A673 (cell line): ENCODE results near the gene HELZ. TPM values are rescaled to one million over a fixed set of nuclear protein-coding genes. Genes with fewer than 3 reads are reported as not detected.

ENCODE experiments used
- BruUV-seq: library from RNA; stranded (reverse); fragments of 400-500 nt; replicated peaks from 2 replicates; lab custom pipeline; 2021; lab: Mats Ljungman, UMichigan
- CTCF ChIA-PET: fragments of 300-600 bp; sonication (Branson Sonifier 250); formaldehyde crosslinking; loops from one replicate; lab custom pipeline; 2022; ENCODE audit warnings: antibody characterized with exemption; lab: Charles Lee
- POLR2A ChIA-PET: fragments of 300-600 bp; sonication (Branson Sonifier 250); formaldehyde crosslinking; loops from one replicate; lab custom pipeline; 2022; ENCODE audit warnings: antibody characterized with exemption; ENCODE audit not compliant: low non-redundant PET; lab: Charles Lee
- DNase-seq: peaks from one replicate; pipeline ENCODE4 v3.0.0-alpha.2; 2015; ENCODE audit warnings: low spot score
- H3K27ac ChIP-seq: fragments of 200-600 bp; sonication (generic); 2 replicates; pipeline ENCODE4 v1.5.1; 2016; ENCODE audit warnings: mixed run types, low read depth, mild to moderate bottlenecking, mixed read lengths, antibody characterized with exemption, low read length; ENCODE audit not compliant: poor library complexity, severe bottlenecking
- H3K27me3 ChIP-seq: fragments of 200-600 bp; sonication (generic); replicated peaks from 2 replicates; pipeline ENCODE4 v1.6.1; 2017; ENCODE audit warnings: mixed run types, low read depth, mild to moderate bottlenecking, mixed read lengths, antibody characterized with exemption, low read length; ENCODE audit not compliant: insufficient read depth, poor library complexity
- H3K36me3 ChIP-seq: fragments of 200-600 bp; sonication (generic); 2 replicates; pipeline ENCODE4 v1.6.1; 2016; ENCODE audit warnings: mixed run types, mild to moderate bottlenecking, mixed read lengths, antibody characterized with exemption, low read length; ENCODE audit not compliant: insufficient read depth, poor library complexity, severe bottlenecking
- H3K4me1 ChIP-seq: fragments of 200-600 bp; sonication (generic); 2 replicates; pipeline ENCODE4 v1.6.1; 2017; ENCODE audit warnings: mixed run types, mild to moderate bottlenecking, mixed read lengths, antibody characterized with exemption, low read length; ENCODE audit not compliant: insufficient read depth, poor library complexity, severe bottlenecking
- H3K4me3 ChIP-seq: fragments of 200-600 bp; sonication (generic); 2 replicates; pipeline ENCODE4 v1.5.1; 2016; ENCODE audit warnings: low read depth, mixed run types, mild to moderate bottlenecking, mixed read lengths, low read length; ENCODE audit not compliant: poor library complexity, severe bottlenecking
- H3K9me3 ChIP-seq: fragments of 200-600 bp; sonication (generic); 2 replicates; pipeline ENCODE4 v1.6.1; 2016; ENCODE audit warnings: mixed run types, low read depth, mild to moderate bottlenecking, mixed read lengths, antibody characterized with exemption, low read length; ENCODE audit not compliant: poor library complexity, severe bottlenecking
- EZH2 ChIP-seq: fragments of 200-600 bp; sonication (generic); IDR thresholded peaks from 2 replicates; pipeline ENCODE4 v1.6.1; 2017; ENCODE audit warnings: borderline replicate concordance, low read depth, mild to moderate bottlenecking, mixed read lengths, antibody characterized with exemption, low read length; ENCODE audit not compliant: poor library complexity, severe bottlenecking
- intact Hi-C: fragments of 100-400 bp; cut with micrococcal nuclease; formaldehyde crosslinking; loops from one replicate; pipeline ENCODE4 v1.10.0; 2022; ENCODE audit not compliant: unreplicated experiment
- total RNA-seq: library from RNA; stranded (reverse); gene quantifications from 2 replicates; pipeline ENCODE4 v1.2.3, GENCODE V29; 2021
- TF ChIP-seq, protein P1 (sequence below): fragments of 300-800, 200-600 bp; sonication (generic); conservative IDR thresholded peaks from 2 replicates; pipeline ENCODE4 v1.5.1; 2017; ENCODE audit warnings: low read depth, mild to moderate bottlenecking, antibody characterized with exemption, low read length, moderate library complexity, mixed read lengths

Gene HELZ
- total RNA-seq, 1 experiment from 2014 or later: 57.3 TPM

- TF ChIP-seq, protein P1, sequence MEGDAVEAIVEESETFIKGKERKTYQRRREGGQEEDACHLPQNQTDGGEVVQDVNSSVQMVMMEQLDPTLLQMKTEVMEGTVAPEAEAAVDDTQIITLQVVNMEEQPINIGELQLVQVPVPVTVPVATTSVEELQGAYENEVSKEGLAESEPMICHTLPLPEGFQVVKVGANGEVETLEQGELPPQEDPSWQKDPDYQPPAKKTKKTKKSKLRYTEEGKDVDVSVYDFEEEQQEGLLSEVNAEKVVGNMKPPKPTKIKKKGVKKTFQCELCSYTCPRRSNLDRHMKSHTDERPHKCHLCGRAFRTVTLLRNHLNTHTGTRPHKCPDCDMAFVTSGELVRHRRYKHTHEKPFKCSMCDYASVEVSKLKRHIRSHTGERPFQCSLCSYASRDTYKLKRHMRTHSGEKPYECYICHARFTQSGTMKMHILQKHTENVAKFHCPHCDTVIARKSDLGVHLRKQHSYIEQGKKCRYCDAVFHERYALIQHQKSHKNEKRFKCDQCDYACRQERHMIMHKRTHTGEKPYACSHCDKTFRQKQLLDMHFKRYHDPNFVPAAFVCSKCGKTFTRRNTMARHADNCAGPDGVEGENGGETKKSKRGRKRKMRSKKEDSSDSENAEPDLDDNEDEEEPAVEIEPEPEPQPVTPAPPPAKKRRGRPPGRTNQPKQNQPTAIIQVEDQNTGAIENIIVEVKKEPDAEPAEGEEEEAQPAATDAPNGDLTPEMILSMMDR: no peak
- no peak for TF ChIP-seq EZH2
- H3K9me3 ChIP-seq: no peaks in the 10 kb centered on the region
- H3K27me3 ChIP-seq: no peaks in the 10 kb centered on the region
- peaks cover 7% of the 10 kb centered on the region for H3K36me3 ChIP-seq
- H3K4me3 ChIP-seq: no peak overlapping the region
- ChIA-PET CTCF (no interaction called here), POLR2A (no interaction called here)
- no peak for DNase-seq
- intact Hi-C loops: no loop called here
- H3K27ac ChIP-seq: no peak overlapping the region
- peaks cover 20% of the 10 kb centered on the region for H3K4me1 ChIP-seq
- BruUV-seq: no TSS peak
Observed at GRCh38 chr17:67232441-67232840, 12.6 kb downstream of the HELZ start.

GRCh38 chr17:67229109-67229955 lies 15.7 kb downstream of the HELZ start:
- CTCF ChIA-PET: no interaction called here
- no TSS peak for BruUV-seq
- DNase-seq: peak; percentile 56
- Histone ChIP-seq H3K9me3 (no peaks in the 10 kb centered on the region), H3K27ac (no peak overlapping the region), H3K36me3 (no peaks in the 10 kb centered on the region), H3K27me3 (no peaks in the 10 kb centered on the region), H3K4me3 (no peak overlapping the region), H3K4me1 (peaks cover 27% of the 10 kb centered on the region)
- intact Hi-C loops: loop anchor here (10.0 kb wide), 1 partner anchor 125 kb away; no protein-coding TSS in a partner anchor
- POLR2A ChIA-PET: no interaction called here
- no peak for TF ChIP-seq EZH2

DNA sequence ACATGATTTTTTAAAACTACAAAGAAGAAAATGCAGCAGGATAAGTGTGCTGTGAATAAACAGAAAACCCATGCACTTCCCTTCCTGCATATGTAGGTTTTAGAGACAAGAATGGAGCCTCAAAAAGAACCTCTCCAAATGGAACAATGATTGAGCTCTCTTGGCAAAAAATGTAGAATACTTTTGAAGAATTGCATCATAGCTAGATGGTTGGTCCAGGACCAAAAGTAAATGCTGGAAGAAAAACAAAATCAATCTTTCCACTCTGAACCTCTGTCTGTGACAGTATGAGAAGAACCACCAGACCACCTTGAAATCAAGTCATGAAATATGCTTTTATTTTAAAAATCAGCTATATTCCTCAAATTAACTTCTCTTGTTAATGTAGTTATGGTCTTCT lies 17.5 kb downstream of the HELZ start:
- DNase-seq: no peak
- Histone ChIP-seq H3K27ac (no peak overlapping the region), H3K27me3 (no peaks in the 10 kb centered on the region), H3K4me1 (peaks cover 37% of the 10 kb centered on the region), H3K4me3 (no peak overlapping the region), H3K36me3 (no peaks in the 10 kb centered on the region), H3K9me3 (no peaks in the 10 kb centered on the region)
- no TSS peak for BruUV-seq
- TF ChIP-seq, protein P1: no peak
- no peak for TF ChIP-seq EZH2
- intact Hi-C loops: loop anchor here (10.0 kb wide), 1 partner anchor 127 kb away; no protein-coding TSS in a partner anchor
- CTCF ChIA-PET: no interaction called here
- POLR2A ChIA-PET: no interaction called here
